Dendritic cell treated with granulocyte-macrophage colony-stimulating factor and Interleukin-4, amounts not matched to agents 40 ng/mL and 50 ng/mL, for 4 days (primary cell): Measurements from ENCODE around the gene BRME1.
"Not testable (repeated sequence)": the region's sequence is repeated elsewhere in the genome, so short reads cannot be mapped to it uniquely, and the experiment has no call there.

Source experiments
- H3K27ac Mint-ChIP-seq: one replicate; pipeline ENCODE4 v1.8.0; 2022; ENCODE audit warnings: mild to moderate bottlenecking, mixed read lengths
- H3K27me3 Mint-ChIP-seq: one replicate; pipeline ENCODE4 v1.8.0; 2022; ENCODE audit warnings: mild to moderate bottlenecking, mixed read lengths
- H3K36me3 Mint-ChIP-seq: one replicate; pipeline ENCODE4 v1.8.0; 2022; ENCODE audit warnings: low read depth, mixed read lengths
- H3K4me1 Mint-ChIP-seq: one replicate; pipeline ENCODE4 v1.8.0; 2022; ENCODE audit warnings: low read depth, mixed read lengths
- H3K4me3 Mint-ChIP-seq: one replicate; pipeline ENCODE4 v1.8.0; 2022; ENCODE audit warnings: mild to moderate bottlenecking, moderate library complexity, mixed read lengths
- H3K9me3 Mint-ChIP-seq: one replicate; pipeline ENCODE4 v1.8.0; 2022; ENCODE audit warnings: mixed read lengths
- intact Hi-C: fragments of 100-400 bp; cut with micrococcal nuclease; formaldehyde crosslinking; loops from one replicate; pipeline ENCODE4 v1.15.0; 2022

The BRME1 gene

GRCh38 chr19:13864046-13864666 is 41.8 kb downstream of the BRME1 start:
- Mint-ChIP-seq H3K9me3 (no peaks in the 10 kb centered on the region), H3K4me3 (peak overlapping the region; percentile 55), H3K27me3 (peaks cover 40% of the 10 kb centered on the region), H3K27ac (no peak overlapping the region), H3K36me3 (no peaks in the 10 kb centered on the region), H3K4me1 (peaks cover 56% of the 10 kb centered on the region)
- intact Hi-C loops = loop anchor here (10.0 kb wide), 1 partner anchor 269 kb away; no protein-coding TSS in a partner anchor

GRCh38 chr19:13861714-13862531 is 44.0 kb downstream of the BRME1 start:
- H3K9me3 Mint-ChIP-seq = no peaks in the 10 kb centered on the region
- intact Hi-C loops = loop anchor here (1.0 to 10.0 kb wide), 3 partner anchors 15 to 267 kb away; no protein-coding TSS in a partner anchor
- H3K4me1 Mint-ChIP-seq = peaks cover 51% of the 10 kb centered on the region

GRCh38 chr19:13861392-13861713 is 44.6 kb downstream of the BRME1 start:
- peaks cover 48% of the 10 kb centered on the region for H3K4me1 Mint-ChIP-seq
- H3K27ac Mint-ChIP-seq = peak overlapping the region; percentile 97
- no peaks in the 10 kb centered on the region for H3K9me3 Mint-ChIP-seq
- H3K27me3 Mint-ChIP-seq = peaks cover 22% of the 10 kb centered on the region
- intact Hi-C loops = loop anchor here (2.0 to 10.0 kb wide), 2 partner anchors 15 to 267 kb away; no protein-coding TSS in a partner anchor
- no peaks in the 10 kb centered on the region for H3K36me3 Mint-ChIP-seq
- H3K4me3 Mint-ChIP-seq = peak overlapping the region; percentile 87

More at GRCh38 chr19:13861714-13862531, 44.0 kb downstream of the BRME1 start:
- Mint-ChIP-seq H3K36me3 (no peaks in the 10 kb centered on the region), H3K27me3 (peaks cover 28% of the 10 kb centered on the region), H3K4me3 (peak overlapping the region; percentile 87), H3K27ac (peak overlapping the region; percentile 97)

- H3K36me3 Mint-ChIP-seq = no peaks in the 10 kb centered on the region
- H3K27ac Mint-ChIP-seq = peak overlapping the region; percentile 97
Observed at GRCh38 chr19:13860679-13861391, 45.1 kb downstream of the BRME1 start.

GRCh38 chr19:13859361-13859880 is 46.5 kb downstream of the BRME1 start:
- no peak overlapping the region for H3K27ac Mint-ChIP-seq
- intact Hi-C loops = no loop called here
- no peaks in the 10 kb centered on the region for H3K9me3 Mint-ChIP-seq
- H3K36me3 Mint-ChIP-seq = no peaks in the 10 kb centered on the region
- H3K4me3 Mint-ChIP-seq = no peak overlapping the region
- peaks cover 11% of the 10 kb centered on the region for H3K27me3 Mint-ChIP-seq
- H3K4me1 Mint-ChIP-seq = peaks cover 39% of the 10 kb centered on the region

More at GRCh38 chr19:13860679-13861391, 45.1 kb downstream of the BRME1 start:
- peaks cover 44% of the 10 kb centered on the region for H3K4me1 Mint-ChIP-seq
- peaks cover 18% of the 10 kb centered on the region for H3K27me3 Mint-ChIP-seq
- H3K4me3 Mint-ChIP-seq = peak overlapping the region; percentile 87
- no peaks in the 10 kb centered on the region for H3K9me3 Mint-ChIP-seq
- intact Hi-C loops = loop anchor here (2.0 to 10.0 kb wide), 2 partner anchors 14 to 266 kb away; no protein-coding TSS in a partner anchor

- Mint-ChIP-seq H3K36me3 (no peaks in the 10 kb centered on the region), H3K27ac (no peak overlapping the region), H3K9me3 (no peaks in the 10 kb centered on the region), H3K4me3 (no peak overlapping the region), H3K27me3 (no peaks in the 10 kb centered on the region), H3K4me1 (peaks cover 23% of the 10 kb centered on the region)
- intact Hi-C loops = no loop called here
Observed at GRCh38 chr19:13856497-13856896, 49.4 kb downstream of the BRME1 start.

- intact Hi-C loops, H3K36me3 Mint-ChIP-seq, H3K27me3 Mint-ChIP-seq, H3K4me3 Mint-ChIP-seq, H3K27ac Mint-ChIP-seq, H3K9me3 Mint-ChIP-seq: not testable (repeated sequence)
- H3K4me1 Mint-ChIP-seq = peaks cover 30% of the 10 kb centered on the region
Observed at GRCh38 chr19:13852171-13852707, 53.7 kb downstream of the BRME1 start.

GRCh38 chr19:13851734-13852114 is 54.2 kb downstream of the BRME1 start:
- Mint-ChIP-seq H3K4me1 (peaks cover 33% of the 10 kb centered on the region), H3K27ac (peak overlapping the region; percentile 100)
- H3K9me3 Mint-ChIP-seq, H3K4me3 Mint-ChIP-seq, intact Hi-C loops, H3K36me3 Mint-ChIP-seq, H3K27me3 Mint-ChIP-seq: not testable (repeated sequence)

- no peaks in the 10 kb centered on the region for H3K9me3 Mint-ChIP-seq
- H3K36me3 Mint-ChIP-seq = no peaks in the 10 kb centered on the region
- intact Hi-C loops = no loop called here
- no peaks in the 10 kb centered on the region for H3K27me3 Mint-ChIP-seq
- peak overlapping the region; percentile 68 for H3K4me3 Mint-ChIP-seq
- peak overlapping the region; percentile 100 for H3K27ac Mint-ChIP-seq
- peaks cover 39% of the 10 kb centered on the region for H3K4me1 Mint-ChIP-seq
Observed at GRCh38 chr19:13850910-13851733, 54.8 kb downstream of the BRME1 start.

- Mint-ChIP-seq H3K27me3 (no peaks in the 10 kb centered on the region), H3K4me1 (peaks cover 48% of the 10 kb centered on the region)
Observed at GRCh38 chr19:13849991-13850909, 55.7 kb downstream of the BRME1 start.

GRCh38 chr19:13848798-13849676 is 56.9 kb downstream of the BRME1 start:
- Mint-ChIP-seq H3K36me3 (no peaks in the 10 kb centered on the region), H3K27ac (peak overlapping the region; percentile 100), H3K4me3 (peak overlapping the region; percentile 0), H3K4me1 (peaks cover 60% of the 10 kb centered on the region), H3K27me3 (no peaks in the 10 kb centered on the region), H3K9me3 (no peaks in the 10 kb centered on the region)
- intact Hi-C loops = no loop called here

More at GRCh38 chr19:13849991-13850909, 55.7 kb downstream of the BRME1 start:
- H3K4me3 Mint-ChIP-seq = peak overlapping the region; percentile 68
- peak overlapping the region; percentile 100 for H3K27ac Mint-ChIP-seq
- no peaks in the 10 kb centered on the region for H3K36me3 Mint-ChIP-seq
- H3K9me3 Mint-ChIP-seq = no peaks in the 10 kb centered on the region
- intact Hi-C loops = no loop called here
